Neutrophil (primary cell): ENCODE measurements around the gene TMEM131.

ENCODE experiments used
- H3K27ac ChIP-seq: fragments of 200-600 bp; sonication (generic); 2 replicates; pipeline ENCODE4 v1.5.1; 2016; ENCODE audit warnings: mild to moderate bottlenecking, moderate library complexity
- H3K27me3 ChIP-seq: fragments of 200-600 bp; sonication (generic); 2 replicates; pipeline ENCODE4 v1.6.0; 2016; ENCODE audit warnings: mild to moderate bottlenecking
- H3K36me3 ChIP-seq: fragments of 200-600 bp; sonication (generic); 2 replicates; pipeline ENCODE4 v1.5.1; 2017
- H3K4me1 ChIP-seq, 2 experiments: fragments of 200-600 bp in 1 of 2; sonication (generic) in 1 of 2; 1 replicate in 1 of 2; 2 replicates in 1 of 2; pipeline versions ENCODE4 v1.5.1 to v1.6.1; 2013 to 2016; ENCODE audit warnings: low read depth in 1 of 2, low read length in 1 of 2, mild to moderate bottlenecking in 1 of 2, moderate library complexity in 1 of 2; ENCODE audit not compliant: control insufficient read depth in 1 of 2, insufficient read depth in 1 of 2
- H3K4me3 ChIP-seq, 2 experiments: fragments of 200-600 bp in 1 of 2; sonication (generic) in 1 of 2; 1 replicate in 1 of 2; 2 replicates in 1 of 2; pipeline ENCODE4 v1.5.1; 2013 to 2016; ENCODE audit warnings: low read depth in 1 of 2, low read length in 1 of 2, mild to moderate bottlenecking in 1 of 2, moderate library complexity in 1 of 2
- H3K9me3 ChIP-seq: fragments of 200-600 bp; sonication (generic); 2 replicates; pipeline ENCODE4 v1.5.1; 2016
- CTCF ChIP-seq: fragments of 200-600 bp; sonication (generic); IDR thresholded peaks from 2 replicates; pipeline ENCODE4 v1.5.1; 2016; ENCODE audit warnings: antibody characterized with exemption

The TMEM131 gene

GRCh38 chr2:97711394-97711711, 284.4 kb downstream of the TMEM131 start:
- no peak for TF ChIP-seq CTCF
- H3K27ac ChIP-seq = no peak overlapping the region
- no peaks in the 10 kb centered on the region for H3K36me3 ChIP-seq
- H3K4me3 ChIP-seq = no peak overlapping the region
- no peaks in the 10 kb centered on the region for H3K4me1 ChIP-seq
- H3K9me3 ChIP-seq = no peaks in the 10 kb centered on the region
- no peaks in the 10 kb centered on the region for H3K27me3 ChIP-seq

- TF ChIP-seq CTCF = no peak
- Histone ChIP-seq H3K4me1 (no peaks in the 10 kb centered on the region), H3K36me3 (no peaks in the 10 kb centered on the region), H3K9me3 (no peaks in the 10 kb centered on the region), H3K4me3 (no peak overlapping the region), H3K27me3 (no peaks in the 10 kb centered on the region), H3K27ac (no peak overlapping the region)
Measured at GRCh38 chr2:97708608-97709007, 287.1 kb downstream of the TMEM131 start.

GRCh38 chr2:97708048-97708380, 287.7 kb downstream of the TMEM131 start:
- H3K36me3 ChIP-seq = no peaks in the 10 kb centered on the region
- H3K9me3 ChIP-seq = no peaks in the 10 kb centered on the region
- H3K27ac ChIP-seq = no peak overlapping the region
- H3K27me3 ChIP-seq = no peaks in the 10 kb centered on the region
- TF ChIP-seq CTCF = no peak
- no peaks in the 10 kb centered on the region for H3K4me1 ChIP-seq
- no peak overlapping the region for H3K4me3 ChIP-seq

GRCh38 chr2:97707362-97708047, 288.2 kb downstream of the TMEM131 start:
- no peaks in the 10 kb centered on the region for H3K36me3 ChIP-seq
- TF ChIP-seq CTCF = no peak
- no peak overlapping the region for H3K4me3 ChIP-seq

GRCh38 chr2:97706708-97707345, 288.9 kb downstream of the TMEM131 start:
- H3K4me3 ChIP-seq = no peak overlapping the region
- no peak for TF ChIP-seq CTCF
- H3K36me3 ChIP-seq = no peaks in the 10 kb centered on the region
- H3K9me3 ChIP-seq = no peaks in the 10 kb centered on the region
- no peaks in the 10 kb centered on the region for H3K4me1 ChIP-seq
- no peaks in the 10 kb centered on the region for H3K27me3 ChIP-seq
- no peak overlapping the region for H3K27ac ChIP-seq

More at GRCh38 chr2:97707362-97708047, 288.2 kb downstream of the TMEM131 start:
- Histone ChIP-seq H3K4me1 (no peaks in the 10 kb centered on the region), H3K27ac (no peak overlapping the region), H3K9me3 (no peaks in the 10 kb centered on the region), H3K27me3 (no peaks in the 10 kb centered on the region)
